ENCODE data around the gene CFAP77. TPM values are rescaled to one million over a fixed set of nuclear protein-coding genes. Genes with fewer than 3 reads are reported as not detected.

Gene CFAP77
- total and polyA plus RNA-seq, 2 of the 13 experiments (the other 11 are each of a cell fraction or from before 2014, with no cell fraction given): not detected

- TF ChIP-seq SRSF4 (IDR thresholded peaks at IDR 0.05; ENCODE audit: low read depth, low read length, poor library complexity, severe bottlenecking) (no peak), POLR2A (IDR thresholded peaks at IDR 0.05; ENCODE audit: insufficient read depth in 1 of 2, low read depth in 2 of 2, low read length in 2 of 2) (no peak), IRF1 (CRISPR knock-in tag; IDR thresholded peaks at IDR 0.05; ENCODE audit: low read depth) (no peak), KMT2B (CRISPR knock-in tag; IDR thresholded peaks at IDR 0.05) (no peak), ZNF567 (CRISPR knock-in tag; IDR thresholded peaks at IDR 0.05; ENCODE audit: borderline replicate concordance) (no peak), KDM5B (CRISPR knock-in tag; IDR thresholded peaks at IDR 0.05; ENCODE audit: borderline replicate concordance) (no peak), ZBTB1 (CRISPR knock-in tag; IDR thresholded peaks at IDR 0.05; ENCODE audit: borderline replicate concordance) (no peak), ZNF12 (CRISPR knock-in tag; IDR thresholded peaks at IDR 0.05) (no peak), ZNF17 (CRISPR knock-in tag; IDR thresholded peaks at IDR 0.05) (no peak), ZNF879 (CRISPR knock-in tag; IDR thresholded peaks at IDR 0.05) (no peak), ZNF768 (CRISPR knock-in tag; IDR thresholded peaks at IDR 0.05) (no peak), PHB2 (IDR thresholded peaks at IDR 0.05; ENCODE audit: partially characterized antibody) (no peak), ZBTB39 (CRISPR knock-in tag; IDR thresholded peaks at IDR 0.05) (no peak), SNAPC2 (CRISPR knock-in tag; IDR thresholded peaks at IDR 0.05) (no peak), MLLT10 (CRISPR knock-in tag; IDR thresholded peaks at IDR 0.05) (no peak), ARID4A (CRISPR knock-in tag; IDR thresholded peaks at IDR 0.05; ENCODE audit: borderline replicate concordance) (peak; percentile 39; the same call in 1 of the 2 replicates), PATZ1 (CRISPR knock-in tag; IDR thresholded peaks at IDR 0.05) (peak; percentile 52; the same call in 1 of the 2 replicates), SMARCE1 (IDR thresholded peaks at IDR 0.05; ENCODE audit: borderline replicate concordance) (no peak), NFKB2 (CRISPR knock-in tag; IDR thresholded peaks at IDR 0.05; ENCODE audit: borderline replicate concordance) (peak; percentile 37; the same call in 1 of the 2 replicates), PLRG1 (conservative IDR thresholded peaks at IDR 0.05) (no peak), ZNF382 (CRISPR knock-in tag; IDR thresholded peaks at IDR 0.05; ENCODE audit: borderline replicate concordance) (no peak), HIVEP1 (CRISPR knock-in tag; IDR thresholded peaks at IDR 0.05) (no peak)
Measured at GRCh38 chr9:132411091-132411508, 1.1 kb downstream of the CFAP77 start (continued).
